Measurements from ENCODE around the gene RACGAP1.

The RACGAP1 gene, protein sequence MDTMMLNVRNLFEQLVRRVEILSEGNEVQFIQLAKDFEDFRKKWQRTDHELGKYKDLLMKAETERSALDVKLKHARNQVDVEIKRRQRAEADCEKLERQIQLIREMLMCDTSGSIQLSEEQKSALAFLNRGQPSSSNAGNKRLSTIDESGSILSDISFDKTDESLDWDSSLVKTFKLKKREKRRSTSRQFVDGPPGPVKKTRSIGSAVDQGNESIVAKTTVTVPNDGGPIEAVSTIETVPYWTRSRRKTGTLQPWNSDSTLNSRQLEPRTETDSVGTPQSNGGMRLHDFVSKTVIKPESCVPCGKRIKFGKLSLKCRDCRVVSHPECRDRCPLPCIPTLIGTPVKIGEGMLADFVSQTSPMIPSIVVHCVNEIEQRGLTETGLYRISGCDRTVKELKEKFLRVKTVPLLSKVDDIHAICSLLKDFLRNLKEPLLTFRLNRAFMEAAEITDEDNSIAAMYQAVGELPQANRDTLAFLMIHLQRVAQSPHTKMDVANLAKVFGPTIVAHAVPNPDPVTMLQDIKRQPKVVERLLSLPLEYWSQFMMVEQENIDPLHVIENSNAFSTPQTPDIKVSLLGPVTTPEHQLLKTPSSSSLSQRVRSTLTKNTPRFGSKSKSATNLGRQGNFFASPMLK

DNA sequence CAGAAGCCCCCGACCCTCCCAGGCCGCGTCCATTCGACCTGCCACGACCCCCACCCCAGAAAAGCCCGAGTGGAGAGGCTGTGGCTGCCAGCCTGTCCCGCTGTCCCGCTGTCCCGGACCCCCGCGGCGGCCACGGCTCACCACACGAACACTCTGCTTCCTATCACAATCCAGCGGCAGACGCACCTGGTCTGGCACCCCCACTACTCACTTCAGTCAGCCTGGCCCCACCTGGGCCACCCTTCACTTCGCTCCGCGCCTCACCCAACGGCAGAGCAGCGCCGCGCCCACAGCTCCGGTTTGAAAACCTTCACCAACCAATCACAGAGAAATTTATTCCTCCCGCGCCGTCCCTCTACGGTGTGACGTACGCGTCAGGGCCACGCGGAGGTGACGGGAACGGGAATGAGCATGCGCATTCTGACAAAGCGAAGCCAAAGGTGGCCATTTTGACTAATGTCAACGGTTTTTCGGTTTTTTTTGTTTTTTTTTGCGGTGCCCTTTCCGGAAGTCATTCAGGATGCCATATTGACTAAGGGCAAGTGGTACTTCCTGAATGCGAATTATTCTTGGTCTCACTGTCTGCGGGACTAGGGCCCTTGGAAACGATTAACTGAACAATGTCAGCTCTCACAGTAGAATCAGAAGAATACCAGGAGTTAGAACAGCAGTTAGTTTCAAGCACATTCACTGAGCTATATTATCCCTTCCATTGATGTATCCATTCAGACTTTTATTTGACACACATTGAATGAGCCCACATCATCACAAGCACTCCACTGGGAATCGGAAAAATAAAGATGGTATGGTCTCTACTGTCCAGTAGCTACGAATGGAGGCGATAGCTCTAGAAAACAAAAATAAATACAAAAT, at the start of gene RACGAP1:
TSS of gene RACGAP1 (minus strand) at position 308 of the 873 bp plus-strand sequence. CDS start 8,779 bp downstream, outside the sequence.
- peak; percentile 94 for DNase-seq (ENCODE audit: low read depth, low spot score)

DNA sequence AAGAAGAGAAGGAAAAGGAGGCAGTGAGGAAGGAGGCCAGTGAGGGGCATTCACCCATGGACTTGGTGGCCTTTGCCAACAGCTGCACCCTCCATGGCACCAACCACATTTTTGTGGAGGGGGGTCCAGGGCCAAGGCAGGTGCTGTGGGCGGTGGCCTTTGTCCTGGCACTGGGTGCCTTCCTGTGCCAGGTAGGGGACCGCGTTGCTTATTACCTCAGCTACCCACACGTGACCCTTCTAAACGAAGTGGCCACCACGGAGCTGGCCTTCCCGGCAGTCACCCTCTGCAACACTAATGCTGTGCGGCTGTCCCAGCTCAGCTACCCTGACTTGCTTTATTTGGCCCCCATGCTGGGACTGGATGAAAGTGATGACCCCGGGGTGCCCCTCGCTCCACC, 48.4 kb upstream of the RACGAP1 start:
- DNase-seq (ENCODE audit: low read depth, low spot score): no peak

DNA sequence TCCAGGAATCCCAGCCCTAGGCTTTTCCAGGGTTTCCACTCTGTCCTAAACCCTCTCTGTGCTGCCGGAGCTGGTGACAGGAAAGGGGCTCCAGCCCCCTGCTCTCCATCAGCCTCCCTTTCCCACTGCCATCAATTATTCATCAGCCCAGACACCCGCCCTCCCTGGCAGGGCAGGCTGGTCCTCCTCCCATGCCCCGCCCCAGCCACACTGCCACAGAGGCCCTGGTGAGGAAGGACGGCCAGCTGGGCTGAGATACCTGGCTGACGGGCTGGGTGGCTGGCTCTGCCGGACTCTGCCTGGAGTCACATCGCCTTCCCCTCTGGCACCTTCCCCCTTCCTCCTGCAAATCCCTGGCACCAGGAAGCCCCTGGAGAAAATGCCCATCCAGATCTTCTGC, 47.9 kb upstream of the RACGAP1 start:
- no peak for DNase-seq (ENCODE audit: low read depth, low spot score)

DNA sequence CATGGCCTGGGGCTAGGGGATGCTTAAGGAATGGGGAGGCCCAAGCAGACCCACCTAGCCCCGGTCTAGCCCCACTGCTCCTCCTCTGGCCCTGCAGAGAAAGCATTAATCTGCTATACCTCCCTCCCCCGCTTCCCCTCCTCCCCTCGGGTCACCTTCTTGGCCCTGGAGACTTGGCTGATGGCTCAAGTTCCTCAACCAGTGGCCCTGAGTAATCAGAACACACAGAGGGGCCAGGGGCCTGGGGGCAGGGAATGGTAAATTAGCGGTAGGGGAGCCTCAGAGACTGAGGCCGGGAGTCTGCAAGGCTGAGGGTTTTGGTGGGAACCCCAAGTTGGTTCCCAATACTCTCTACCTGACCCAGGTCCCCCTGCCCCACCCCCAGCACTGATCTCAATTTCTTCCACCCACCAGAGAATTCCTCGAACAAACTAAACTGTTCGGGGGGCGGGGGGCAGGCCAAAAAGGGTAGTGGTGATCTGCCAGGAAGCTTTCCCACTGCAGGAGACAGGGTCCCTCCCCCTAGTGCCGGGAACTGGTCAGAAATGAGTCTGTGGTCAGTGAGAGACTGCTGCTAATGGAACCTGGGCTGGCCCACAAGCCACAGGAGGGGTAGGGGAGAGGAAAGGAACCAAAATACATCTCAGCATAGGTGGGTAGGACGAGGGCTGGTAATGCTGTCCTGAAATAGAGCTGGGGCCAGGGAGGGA, 47.1 kb upstream of the RACGAP1 start:
- DNase-seq (ENCODE audit: low read depth, low spot score): no peak

DNA sequence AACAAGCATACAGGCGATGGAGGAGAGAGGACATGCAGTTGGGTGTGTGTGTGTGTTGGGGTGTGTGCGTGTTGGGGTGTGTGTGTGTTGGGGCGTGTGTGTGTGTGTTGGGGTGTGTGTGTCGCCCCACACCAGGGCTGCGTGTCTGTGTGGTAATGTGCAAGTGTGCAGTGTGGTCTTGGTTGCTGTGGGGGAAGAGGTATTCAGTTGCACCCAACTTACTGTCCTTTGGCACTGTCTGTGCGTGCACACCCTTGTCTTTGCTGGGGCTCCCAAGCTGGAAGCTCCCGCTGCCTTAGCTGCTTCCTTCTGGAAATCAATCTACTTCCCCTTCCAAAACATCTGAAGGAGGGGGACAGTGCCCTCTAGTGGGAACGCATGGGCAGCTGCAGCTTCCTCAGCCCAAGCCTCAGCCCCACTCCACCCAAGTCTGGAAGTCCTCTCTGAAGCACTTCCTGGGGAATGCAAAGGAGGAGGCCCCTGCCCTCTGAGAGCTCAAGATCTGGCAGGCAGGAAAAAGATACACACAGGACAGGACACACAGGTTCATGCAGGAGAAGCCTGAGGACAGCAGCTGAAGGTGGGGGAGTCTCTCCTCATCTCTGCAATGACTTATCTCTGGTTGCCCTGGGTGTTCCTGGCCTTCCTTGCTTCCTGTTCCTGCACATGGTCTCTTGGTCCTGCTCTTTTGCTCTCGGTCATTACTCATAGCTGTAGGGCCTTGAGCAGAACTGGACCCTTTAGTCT, 45.2 kb upstream of the RACGAP1 start:
- peak; percentile 52 for DNase-seq (ENCODE audit: low read depth, low spot score)

DNA sequence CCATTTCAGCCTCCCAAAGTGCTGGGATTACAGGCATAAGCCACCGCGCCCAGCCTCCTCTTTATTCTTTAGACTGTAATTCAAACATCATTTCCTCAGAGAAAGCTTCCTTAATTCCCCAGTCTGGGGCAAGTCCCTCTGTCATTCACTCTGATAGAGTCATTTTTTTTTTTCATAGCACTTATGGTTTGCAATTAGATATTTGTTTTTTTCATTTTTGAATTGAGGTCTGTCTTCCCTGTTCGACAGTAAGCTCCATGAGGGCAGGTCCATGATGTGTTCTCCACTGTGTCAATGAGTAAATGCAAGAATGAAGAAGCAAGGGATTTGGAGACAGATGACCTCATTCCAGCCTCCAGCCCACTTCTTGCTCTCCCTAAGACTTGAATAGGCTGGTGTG, 44.2 kb upstream of the RACGAP1 start:
- no peak for DNase-seq (ENCODE audit: low read depth, low spot score)

DNA sequence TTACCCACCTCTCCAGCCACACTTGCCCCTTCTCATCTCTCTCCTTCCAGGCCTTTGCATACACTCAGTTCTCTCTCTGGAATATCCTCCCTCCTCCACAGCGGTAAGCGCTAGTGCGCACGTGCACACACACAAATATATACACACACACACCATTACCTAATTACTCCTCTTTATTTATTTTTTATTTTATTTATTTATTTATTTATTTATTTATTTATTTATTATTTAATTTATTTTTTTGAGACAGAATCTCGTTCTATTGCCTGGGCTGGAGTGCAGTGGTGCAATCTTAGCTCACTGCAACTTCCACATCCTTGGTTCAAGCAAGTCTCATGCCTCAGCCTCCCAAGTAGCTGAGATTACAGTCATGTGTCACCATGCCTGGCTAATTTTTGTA, 43.8 kb upstream of the RACGAP1 start:
- DNase-seq (ENCODE audit: low read depth, low spot score): no peak

DNA sequence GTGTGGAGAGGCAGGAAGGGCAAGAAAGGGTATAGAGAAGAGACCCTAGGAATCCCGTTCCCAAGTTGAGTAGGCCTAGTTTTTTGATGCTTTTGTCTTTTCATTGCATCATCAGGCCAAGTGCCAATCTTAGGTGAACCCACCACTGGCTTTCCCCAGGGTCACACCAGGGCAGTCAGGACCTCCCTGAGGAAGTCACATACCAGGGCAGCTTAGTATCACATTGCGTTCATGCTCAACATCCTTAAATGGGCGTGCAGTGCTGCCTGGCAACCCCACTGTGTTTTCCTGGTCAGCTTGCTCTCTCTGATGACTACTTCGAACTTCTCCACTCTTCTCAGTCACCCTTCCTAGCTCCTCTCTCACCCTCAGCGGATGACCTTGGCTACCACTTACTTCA, 41.1 kb upstream of the RACGAP1 start:
- DNase-seq (ENCODE audit: low read depth, low spot score): no peak

DNA sequence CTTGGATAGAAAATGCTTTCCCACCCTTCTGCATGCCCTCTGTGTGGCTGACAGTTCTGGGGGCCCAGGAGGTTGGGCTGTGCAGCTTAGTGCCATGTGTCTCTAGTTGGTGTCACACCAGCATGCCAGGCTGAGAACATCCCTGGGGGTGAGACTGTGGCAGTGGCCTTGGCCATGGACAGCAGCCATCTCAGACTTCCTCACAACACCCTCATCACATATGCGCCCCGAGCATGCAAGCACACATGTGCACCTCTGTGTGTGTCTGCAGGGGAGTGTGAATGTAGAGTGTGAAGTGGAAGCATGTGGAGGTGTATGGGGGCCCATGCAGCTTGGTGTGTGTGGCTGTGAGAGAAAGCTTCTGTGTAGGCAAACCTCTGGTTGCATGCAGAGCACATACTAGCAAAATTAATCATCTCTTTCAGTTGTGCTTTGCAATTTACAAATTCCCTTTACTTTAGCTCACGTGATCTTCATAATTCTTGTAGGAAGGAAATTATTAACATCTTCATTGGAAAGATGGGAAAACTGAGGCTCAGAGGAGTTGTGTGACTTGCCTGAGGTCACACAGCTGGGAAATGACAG, 40.5 kb upstream of the RACGAP1 start:
- no peak for DNase-seq (ENCODE audit: low read depth, low spot score)

DNA sequence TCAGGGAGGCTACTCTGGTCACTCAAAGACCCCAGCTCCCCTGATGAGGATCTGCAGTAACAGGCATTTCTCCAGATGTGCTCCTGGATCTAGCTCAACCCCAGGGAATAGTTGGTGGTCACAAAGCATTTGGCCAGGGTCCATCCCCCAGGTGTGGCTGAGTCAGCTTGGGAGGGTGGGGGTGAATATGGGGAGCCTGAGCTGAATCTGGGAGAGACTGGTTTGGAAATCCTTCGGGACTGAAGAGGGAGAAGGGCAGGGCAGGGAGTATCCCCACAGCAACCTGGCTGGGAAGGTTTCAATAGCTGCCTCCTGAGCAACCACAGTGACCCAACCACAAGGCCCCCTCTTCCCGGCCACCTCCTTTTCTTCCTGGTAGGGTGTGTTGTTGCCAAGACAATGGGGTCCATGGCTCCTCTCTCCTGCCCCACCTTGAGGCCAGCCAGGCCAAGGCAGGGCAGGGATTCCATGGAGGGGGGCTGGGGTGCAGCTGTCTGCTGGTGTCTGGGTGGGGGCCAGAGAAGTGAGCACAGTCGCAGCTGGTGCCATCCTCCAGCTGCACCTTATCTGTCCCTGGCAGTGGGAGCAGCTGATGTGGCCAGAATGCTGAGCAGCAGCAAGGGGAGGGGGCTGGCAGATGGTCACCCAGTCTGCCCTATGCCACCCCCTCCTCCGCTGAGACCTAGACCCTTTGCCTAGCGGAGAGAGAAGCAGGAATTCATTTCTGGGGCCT, 37.6 kb upstream of the RACGAP1 start:
- DNase-seq (ENCODE audit: low read depth, low spot score): no peak

DNA sequence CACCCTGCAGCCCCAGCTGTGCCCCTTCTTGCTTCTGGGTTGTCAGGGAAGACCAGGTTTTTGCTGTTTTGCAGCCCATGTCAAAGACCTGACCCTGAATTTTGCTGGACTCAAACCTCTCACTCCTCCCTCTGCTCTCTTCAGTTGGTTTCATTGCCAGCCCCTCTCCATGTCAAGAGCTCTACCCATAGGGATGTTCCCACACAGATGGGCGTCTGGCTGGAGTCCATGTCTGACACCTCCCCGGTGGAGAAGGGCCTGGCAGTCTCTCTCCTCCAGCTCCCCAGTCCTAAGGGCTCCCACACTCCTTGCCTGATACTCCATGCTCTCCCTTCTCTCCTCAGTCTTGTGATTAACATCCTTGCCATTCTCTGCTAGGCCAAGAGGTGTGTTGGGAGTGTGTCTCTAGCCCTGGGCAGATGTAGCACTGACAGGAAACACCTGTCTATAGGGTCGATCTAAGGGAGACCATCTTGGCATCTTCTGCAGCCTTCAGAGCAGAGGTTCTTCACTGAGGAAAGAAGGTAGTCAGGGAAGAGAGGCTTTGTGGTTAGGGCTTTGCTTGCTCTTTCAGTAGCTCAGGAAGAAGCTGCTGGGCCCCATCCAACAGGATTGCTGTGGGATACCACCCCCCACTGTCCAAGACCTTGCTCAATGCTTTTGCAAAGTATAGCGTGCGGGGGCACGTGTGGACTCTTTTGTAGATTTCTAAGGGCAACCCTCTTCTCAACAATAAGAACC, 36.8 kb upstream of the RACGAP1 start:
- no peak for DNase-seq (ENCODE audit: low read depth, low spot score)

DNA sequence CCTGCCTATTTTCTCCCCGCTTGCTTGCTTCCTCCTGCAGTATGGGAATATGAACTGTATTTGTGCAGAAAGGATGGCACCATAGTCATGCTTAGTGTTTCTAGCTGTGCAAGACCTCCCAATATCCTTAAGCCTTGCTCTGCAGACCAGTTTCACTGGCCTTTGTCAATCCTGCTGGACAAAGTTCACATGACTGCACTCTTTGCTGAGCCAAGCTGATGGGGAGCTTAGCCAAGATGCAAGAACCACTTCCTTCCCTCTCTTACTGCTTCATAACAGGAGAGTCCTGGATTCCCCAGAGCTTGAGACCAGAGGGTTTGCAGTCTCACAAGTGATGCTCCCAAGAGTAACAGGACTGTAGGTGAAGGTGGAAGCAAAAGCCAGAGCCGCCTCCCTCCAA, 35.9 kb upstream of the RACGAP1 start:
- no peak for DNase-seq (ENCODE audit: low read depth, low spot score)

DNA sequence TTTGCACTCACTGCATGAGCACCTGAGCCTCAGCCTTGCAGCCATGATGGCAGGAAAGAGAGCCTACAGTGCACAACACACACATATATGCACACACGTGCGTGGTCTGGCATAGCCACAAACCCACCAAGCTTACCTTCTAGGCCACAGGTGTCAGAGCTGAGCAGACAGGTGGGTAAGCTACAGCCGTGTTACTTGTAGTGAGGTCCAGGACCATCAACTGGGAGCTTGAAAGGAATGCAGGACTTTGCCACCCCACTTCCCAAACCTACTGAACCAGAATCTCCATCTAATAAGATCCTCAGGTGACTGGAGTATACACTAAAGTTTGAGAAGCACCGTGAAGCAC, 34.8 kb upstream of the RACGAP1 start:
- no peak for DNase-seq (ENCODE audit: low read depth, low spot score)

DNA sequence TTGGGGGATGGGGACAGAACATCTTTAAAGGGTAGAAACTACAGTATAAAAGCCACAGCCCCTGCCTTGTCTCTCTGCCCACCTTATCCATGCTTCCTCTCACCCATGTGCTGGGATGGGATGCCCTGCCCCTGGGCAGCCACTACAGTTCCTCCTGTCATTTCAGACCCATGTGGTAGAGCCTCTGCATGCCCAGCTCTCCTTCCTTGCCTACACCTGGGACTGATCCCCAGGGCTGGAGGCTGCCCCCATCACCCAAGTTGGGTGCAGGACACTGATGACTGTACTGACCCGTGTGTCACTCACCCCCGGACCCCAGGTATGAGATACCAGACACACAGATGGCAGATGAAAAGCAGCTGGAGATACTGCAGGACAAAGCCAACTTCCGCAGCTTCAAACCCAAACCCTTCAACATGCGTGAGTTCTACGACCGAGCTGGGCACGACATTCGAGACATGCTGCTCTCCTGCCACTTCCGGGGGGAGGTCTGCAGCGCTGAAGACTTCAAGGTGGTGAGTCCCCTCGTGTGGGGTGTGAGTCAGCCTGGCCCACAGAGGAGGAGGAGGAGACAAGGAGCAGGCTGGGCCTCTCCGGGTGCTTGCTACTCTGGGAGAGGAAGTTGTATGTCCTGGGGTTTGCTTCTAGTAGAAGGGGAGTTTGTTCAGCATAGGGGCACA, 34.3 kb upstream of the RACGAP1 start:
- no peak for DNase-seq (ENCODE audit: low read depth, low spot score)

DNA sequence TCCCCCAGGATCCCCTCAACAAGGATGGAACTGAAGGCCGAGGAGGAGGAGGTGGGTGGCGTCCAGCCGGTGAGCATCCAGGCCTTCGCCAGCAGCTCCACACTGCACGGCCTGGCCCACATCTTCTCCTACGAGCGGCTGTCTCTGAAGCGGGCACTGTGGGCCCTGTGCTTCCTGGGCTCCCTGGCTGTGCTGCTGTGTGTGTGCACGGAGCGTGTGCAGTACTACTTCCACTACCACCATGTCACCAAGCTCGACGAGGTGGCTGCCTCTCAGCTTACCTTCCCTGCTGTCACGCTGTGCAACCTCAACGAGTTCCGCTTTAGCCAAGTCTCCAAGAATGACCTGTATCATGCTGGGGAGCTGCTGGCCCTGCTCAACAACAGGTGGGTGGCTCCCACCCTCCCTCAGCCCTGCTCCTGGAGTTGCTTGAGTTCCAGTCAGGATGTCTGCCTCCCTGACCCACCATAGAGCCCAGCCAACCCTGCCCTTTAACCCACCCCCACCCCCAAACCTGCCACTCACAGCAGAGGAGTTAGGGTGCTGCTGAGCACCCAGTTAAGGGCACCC, 33.5 kb upstream of the RACGAP1 start:
- DNase-seq (ENCODE audit: low read depth, low spot score): no peak

DNA sequence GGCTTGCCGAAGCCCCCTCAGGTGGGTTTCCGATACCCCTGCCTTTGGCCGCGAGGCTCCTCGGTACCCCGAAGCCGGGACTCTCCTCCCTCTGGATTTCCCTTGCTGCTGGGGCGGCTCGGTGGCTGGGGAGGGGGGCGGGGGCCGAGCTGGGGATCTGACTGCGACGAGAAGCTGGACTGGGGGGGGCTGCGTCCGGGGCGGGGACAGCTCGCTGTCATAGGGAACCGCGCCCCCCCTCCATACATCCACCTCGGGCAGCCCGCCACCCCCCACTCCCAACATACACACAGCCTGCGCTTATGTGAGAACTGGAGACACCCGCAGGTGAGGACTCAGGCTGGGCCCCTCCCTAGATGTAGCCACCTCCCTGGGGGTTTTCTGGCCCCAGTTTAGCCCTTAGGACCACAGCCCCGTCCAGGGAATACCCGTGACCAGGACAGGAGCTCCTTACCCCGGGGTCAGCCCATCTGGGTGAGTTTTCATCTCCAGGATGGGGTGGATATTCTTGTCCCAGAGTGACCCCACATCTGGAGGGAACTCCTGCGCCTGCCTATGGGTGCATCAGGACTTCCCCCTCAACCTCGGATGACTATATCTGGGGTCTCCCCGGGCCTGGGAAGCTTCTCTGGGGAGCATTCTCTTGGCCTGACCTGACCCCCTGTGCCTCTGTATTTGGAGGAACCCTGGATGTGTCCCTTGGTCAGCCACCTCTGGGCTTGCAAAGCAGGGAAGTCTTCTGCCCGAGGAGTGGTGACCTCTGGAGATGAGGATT, 32.8 kb upstream of the RACGAP1 start:
- DNase-seq (ENCODE audit: low read depth, low spot score): no peak

DNA sequence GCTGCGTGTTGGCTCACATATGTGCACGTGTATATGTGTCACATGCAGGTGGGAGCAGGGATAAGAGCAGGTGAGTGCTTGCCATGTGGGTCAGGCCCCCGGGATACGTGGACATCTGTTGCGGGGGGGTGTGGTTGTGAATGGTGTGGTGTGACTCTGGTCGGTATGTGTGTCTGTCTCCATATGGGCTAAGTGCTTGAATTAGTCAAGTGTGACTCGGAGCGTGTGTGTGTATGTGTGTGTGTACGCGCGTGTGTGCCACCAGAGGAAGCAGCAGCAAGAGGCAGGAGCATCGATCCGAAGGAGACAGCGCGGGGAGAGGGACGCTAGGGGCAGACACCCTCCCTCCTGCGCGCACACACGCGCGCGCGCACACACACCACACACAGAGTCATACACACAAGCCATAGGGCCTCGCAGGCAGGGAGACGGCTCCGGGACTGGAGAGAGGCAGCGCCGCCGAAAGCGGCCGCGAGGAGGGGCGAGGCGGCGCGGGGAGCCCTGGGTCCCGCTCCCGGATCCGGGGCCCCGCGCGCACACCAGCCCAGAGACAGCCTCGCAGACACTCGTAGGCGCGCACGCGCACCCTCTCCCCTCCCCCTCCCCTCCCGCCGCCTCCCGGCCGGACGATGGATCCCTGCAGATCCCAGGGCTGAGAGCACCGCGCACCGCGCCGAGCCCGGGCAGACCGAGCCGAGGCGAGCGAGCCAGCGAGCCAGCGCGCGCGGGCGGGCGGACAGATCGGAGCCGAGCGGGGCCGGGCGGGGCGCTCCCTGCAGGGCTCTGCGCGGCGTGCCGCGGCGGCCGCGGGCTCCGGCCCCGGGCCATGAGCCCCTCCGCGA, 31.9 kb upstream of the RACGAP1 start, which contains the start of gene ASIC1:
TSS of gene ASIC1 (plus strand) at position 597 of the 842 bp plus-strand sequence. CDS start 1,171 bp downstream, outside the sequence.
- no peak for DNase-seq (ENCODE audit: low read depth, low spot score)
